MM.1S (cell line): ENCODE measurements around the gene IL1R2.

Source experiments
- DNase-seq: peaks from one replicate; pipeline ENCODE4 v3.0.0-alpha.2; 2015
- H2AFZ ChIP-seq: fragments of 300-600 bp; sonication (generic); 2 replicates; pipeline ENCODE4 v1.6.0; 2016; ENCODE audit warnings: antibody characterized with exemption, low read length
- H3F3A ChIP-seq: fragments of 300-600 bp; sonication (generic); 2 replicates; pipeline ENCODE4 v1.6.1; 2016; ENCODE audit warnings: mild to moderate bottlenecking, antibody characterized with exemption, low read length, moderate library complexity, mixed read lengths; ENCODE audit not compliant: insufficient read depth
- H3K27ac ChIP-seq: fragments of 300-600 bp; sonication (generic); 2 replicates; pipeline ENCODE4 v1.5.1; 2016; ENCODE audit warnings: mild to moderate bottlenecking, low read length
- H3K27me3 ChIP-seq: fragments of 300-600 bp; sonication (generic); replicated peaks from 2 replicates; pipeline ENCODE4 v1.6.0; 2016; ENCODE audit warnings: low read length; ENCODE audit not compliant: insufficient read depth
- H3K36me3 ChIP-seq: fragments of 300-600 bp; sonication (generic); replicated peaks from 2 replicates; pipeline ENCODE4 v1.6.1; 2016; ENCODE audit warnings: mild to moderate bottlenecking, low read length, mixed read lengths; ENCODE audit not compliant: insufficient read depth
- H3K4me1 ChIP-seq: fragments of 300-600 bp; sonication (generic); 2 replicates; pipeline ENCODE4 v1.6.1; 2016; ENCODE audit warnings: low read length, mixed read lengths
- H3K4me2 ChIP-seq: fragments of 300-600 bp; sonication (generic); 2 replicates; pipeline ENCODE4 v1.6.0; 2016; ENCODE audit warnings: low read depth, low read length
- H3K4me3 ChIP-seq: fragments of 300-600 bp; sonication (generic); 2 replicates; pipeline ENCODE4 v1.5.1; 2016; ENCODE audit warnings: low read length, mixed read lengths
- H3K79me2 ChIP-seq: fragments of 300-600 bp; sonication (generic); 2 replicates; pipeline ENCODE4 v1.6.1; 2016; ENCODE audit warnings: mixed run types, low read length, mixed read lengths
- H3K9ac ChIP-seq: fragments of 300-600 bp; sonication (generic); 2 replicates; pipeline ENCODE4 v1.6.1; 2016; ENCODE audit warnings: low read length, mixed read lengths
- H3K9me2 ChIP-seq: fragments of 300-600 bp; sonication (generic); replicated peaks from 2 replicates; pipeline ENCODE4 v1.6.1; 2016; ENCODE audit warnings: mild to moderate bottlenecking, low read length, mixed read lengths; ENCODE audit not compliant: insufficient read depth
- H3K9me3 ChIP-seq: fragments of 300-600 bp; sonication (generic); replicated peaks from 2 replicates; pipeline ENCODE4 v1.6.1; 2016; ENCODE audit warnings: mild to moderate bottlenecking, low read length, mixed read lengths; ENCODE audit not compliant: insufficient read depth
- H4K20me1 ChIP-seq: fragments of 300-600 bp; sonication (generic); 2 replicates; pipeline ENCODE4 v1.6.1; 2016; ENCODE audit warnings: mild to moderate bottlenecking, low read length, moderate library complexity, mixed read lengths; ENCODE audit not compliant: insufficient read depth
- CTCF ChIP-seq: fragments of 300-600 bp; sonication (generic); IDR thresholded peaks from 2 replicates; pipeline ENCODE4 v1.5.1; 2016; ENCODE audit warnings: antibody characterized with exemption, low read length, mixed read lengths
- EZH2 ChIP-seq: fragments of 300-600 bp; sonication (generic); optimal IDR thresholded peaks from 2 replicates; pipeline ENCODE3; 2017; ENCODE audit warnings: low read depth, mild to moderate bottlenecking, antibody characterized with exemption, low read length, mixed read lengths
- EZH2phosphoT487 ChIP-seq: fragments of 300-600 bp; sonication (generic); IDR thresholded peaks from 2 replicates; pipeline ENCODE4 v1.6.1; 2018; ENCODE audit warnings: antibody characterized with exemption, low read length

The IL1R2 gene

GRCh38 chr2:102044967-102045489 is 53.3 kb downstream of the IL1R2 start:
- Histone ChIP-seq H3K36me3 (no peaks in the 10 kb centered on the region), H3K9me2 (no peaks in the 10 kb centered on the region), H3F3A (no peaks in the 10 kb centered on the region), H4K20me1 (no peaks in the 10 kb centered on the region), H3K4me2 (no peak overlapping the region), H3K4me1 (no peaks in the 10 kb centered on the region), H3K27ac (no peak overlapping the region), H3K4me3 (no peak overlapping the region), H3K9me3 (no peaks in the 10 kb centered on the region), H3K9ac (no peak overlapping the region), H3K79me2 (no peaks in the 10 kb centered on the region), H3K27me3 (no peaks in the 10 kb centered on the region), H2AFZ (no peak overlapping the region)
- no peak for TF ChIP-seq EZH2phosphoT487
- no peak for TF ChIP-seq EZH2
- TF ChIP-seq CTCF: no peak
- DNase-seq: no peak

DNA sequence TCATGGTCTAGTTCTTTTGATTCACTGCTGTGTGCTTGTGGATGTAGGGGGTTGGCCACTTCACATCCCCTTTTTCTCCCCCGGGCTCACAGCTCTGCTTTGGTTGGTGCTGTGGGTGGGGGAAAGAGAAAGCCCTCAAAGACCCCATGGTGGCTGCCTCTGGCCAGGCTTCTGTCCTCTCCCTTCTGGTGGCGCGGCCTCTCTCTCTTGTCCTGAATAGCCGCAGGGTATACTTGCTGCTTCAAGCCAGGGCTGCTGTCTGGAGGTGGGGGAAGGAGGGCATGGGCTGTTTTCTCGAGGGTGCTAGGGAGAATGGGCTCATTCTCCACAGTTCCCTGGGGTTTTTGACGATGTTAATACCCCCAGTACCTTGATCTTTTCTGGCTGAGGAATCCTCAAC is 53.9 kb downstream of the IL1R2 start:
- TF ChIP-seq CTCF (no peak), EZH2 (no peak), EZH2phosphoT487 (no peak)
- Histone ChIP-seq H3K4me3 (no peak overlapping the region), H3K4me1 (no peaks in the 10 kb centered on the region), H3K79me2 (no peaks in the 10 kb centered on the region), H3K27ac (no peak overlapping the region), H3K9ac (no peak overlapping the region), H3K36me3 (no peaks in the 10 kb centered on the region), H3F3A (no peaks in the 10 kb centered on the region), H3K9me2 (no peaks in the 10 kb centered on the region), H4K20me1 (no peaks in the 10 kb centered on the region), H3K4me2 (no peak overlapping the region), H2AFZ (no peak overlapping the region), H3K27me3 (no peaks in the 10 kb centered on the region), H3K9me3 (no peaks in the 10 kb centered on the region)
- no peak for DNase-seq

- H3K79me2 ChIP-seq: no peaks in the 10 kb centered on the region
- TF ChIP-seq CTCF (no peak), EZH2phosphoT487 (no peak), EZH2 (no peak)
- no peak overlapping the region for H2AFZ ChIP-seq
Measured at GRCh38 chr2:102046135-102046986, 54.6 kb downstream of the IL1R2 start.

More at GRCh38 chr2:102046135-102046986, 54.6 kb downstream of the IL1R2 start:
- no peak overlapping the region for H3K27ac ChIP-seq
- H3K4me2 ChIP-seq: no peak overlapping the region
- no peaks in the 10 kb centered on the region for H3K9me3 ChIP-seq
- no peaks in the 10 kb centered on the region for H3K36me3 ChIP-seq
- H3K9me2 ChIP-seq: no peaks in the 10 kb centered on the region
- no peak overlapping the region for H3K9ac ChIP-seq
- no peaks in the 10 kb centered on the region for H3K27me3 ChIP-seq
- no peaks in the 10 kb centered on the region for H3K4me1 ChIP-seq
- no peak overlapping the region for H3K4me3 ChIP-seq
- DNase-seq: no peak
- H3F3A ChIP-seq: no peaks in the 10 kb centered on the region
- H4K20me1 ChIP-seq: no peaks in the 10 kb centered on the region
